Amniotic epithelial cell (primary cell): ENCODE measurements around the gene ZSCAN4.

ENCODE experiments used
- DNase-seq: peaks from one replicate; pipeline ENCODE4 v3.0.0-alpha.2; 2010; ENCODE audit warnings: low read depth

ZSCAN4 gene

GRCh38 chr19:57668635-57669034 is at the start of gene ZSCAN4:
Gene ZSCAN4 (plus strand): TSS chr19:57668935. CDS start chr19:57676146, 7,211 bp downstream.
- no peak for DNase-seq

- peak; percentile 50 for DNase-seq
These were observed 47.9 kb upstream of the ZSCAN4 start for GRCh38 chr19:57620673-57621348.

GRCh38 chr19:57623091-57623490 is 45.6 kb upstream of the ZSCAN4 start:
- no peak for DNase-seq

- peak; percentile 92 for DNase-seq
These were observed 35.5 kb upstream of the ZSCAN4 start, which contains the start of gene ZNF211 for GRCh38 chr19:57632987-57633831. Gene ZNF211 (plus strand): TSS chr19:57633168. CDS start chr19:57633347, 179 bp downstream.

GRCh38 chr19:57633832-57634131 is 35.0 kb upstream of the ZSCAN4 start:
- no peak for DNase-seq

- no peak for DNase-seq
These were observed 31.4 kb upstream of the ZSCAN4 start for GRCh38 chr19:57637379-57637778.

- no peak for DNase-seq
These were observed 27.0 kb upstream of the ZSCAN4 start for GRCh38 chr19:57641715-57642234.

GRCh38 chr19:57642396-57643046 is 26.2 kb upstream of the ZSCAN4 start:
- DNase-seq: no peak

- no peak for DNase-seq
These were observed 25.0 kb upstream of the ZSCAN4 start for GRCh38 chr19:57643734-57644133.

- no peak for DNase-seq
These were observed 20.3 kb upstream of the ZSCAN4 start for GRCh38 chr19:57648331-57649003.

- DNase-seq: no peak
These were observed 17.1 kb upstream of the ZSCAN4 start for GRCh38 chr19:57651654-57651996.

GRCh38 chr19:57653689-57654088 is 15.0 kb upstream of the ZSCAN4 start:
- DNase-seq: no peak

GRCh38 chr19:57655443-57655842 is 13.3 kb upstream of the ZSCAN4 start:
- DNase-seq: no peak

- no peak for DNase-seq
These were observed 12.4 kb upstream of the ZSCAN4 start for GRCh38 chr19:57656346-57656745.

GRCh38 chr19:57664269-57665127 is 4.2 kb upstream of the ZSCAN4 start:
- DNase-seq: peak; percentile 44

GRCh38 chr19:57665261-57665806 is 3.4 kb upstream of the ZSCAN4 start:
- DNase-seq: no peak

- DNase-seq: no peak
These were observed 1.5 kb upstream of the ZSCAN4 start for GRCh38 chr19:57667228-57667627.

GRCh38 chr19:57671124-57671895 is 2.6 kb downstream of the ZSCAN4 start:
- no peak for DNase-seq

- no peak for DNase-seq
These were observed 3.7 kb downstream of the ZSCAN4 start for GRCh38 chr19:57672466-57672865.

- no peak for DNase-seq
These were observed 7.1 kb downstream of the ZSCAN4 start for GRCh38 chr19:57675881-57676280.
